ENCODE measurements around the gene DROSHA. TPM values are rescaled to one million over a fixed set of nuclear protein-coding genes. Genes with fewer than 3 reads are reported as not detected.

Gene DROSHA
- total RNA-seq, 1 experiment from 2014 or later, result 106 TPM

- no peak overlapping the region for H3K4ac ChIP-seq (ENCODE audit: low read depth, low read length)
- H3K4me3 Mint-ChIP-seq, result no peak overlapping the region
- H3K27ac ChIP-seq (ENCODE audit: insufficient read length, low read depth, low read length), result no peak overlapping the region
- H3K23me2 ChIP-seq (ENCODE audit: insufficient read length, low read depth, low read length, poor library complexity, severe bottlenecking), result no peaks in the 10 kb centered on the region
- H4K8ac ChIP-seq (replicated peaks; ENCODE audit: insufficient read length, low read depth, low read length), result no peak overlapping the region
- no peaks in the 10 kb centered on the region; the same call in 1 of the 2 replicates for H3K4me1 ChIP-seq (ENCODE audit: insufficient read depth, low read length)
- no peaks in the 10 kb centered on the region for H3K27me3 ChIP-seq (ENCODE audit: insufficient read depth, low read length)
- H3K4me1 Mint-ChIP-seq, result no peaks in the 10 kb centered on the region
- no peaks in the 10 kb centered on the region for H3K79me2 ChIP-seq (ENCODE audit: insufficient read depth, low read length)
- H2AK5ac ChIP-seq (ENCODE audit: insufficient read length, low read length), result no peak overlapping the region
- H3K9ac ChIP-seq (ENCODE audit: extremely low read depth, insufficient read length, low read length), result no peak overlapping the region
- no peaks in the 10 kb centered on the region for H4K20me1 ChIP-seq (ENCODE audit: control insufficient read depth, insufficient read depth, insufficient read length)
- H3K27ac Mint-ChIP-seq, result no peak overlapping the region; a peak in 1 of 7 replicates
- H3K36me3 Mint-ChIP-seq (ENCODE audit: insufficient read depth in 1 of 3, low read depth in 3 of 3), result peaks cover 5 to 43% (median 37%) of the 10 kb centered on the region in 3 experiments; a peak in 6 of 7 replicates
- no peak overlapping the region for H2AFZ ChIP-seq (ENCODE audit: low read length)
- no peak overlapping the region for H3K4me2 ChIP-seq (ENCODE audit: insufficient read depth, insufficient read length, low read length)
- no peaks in the 10 kb centered on the region for H3K9me3 ChIP-seq (ENCODE audit: control insufficient read depth, low read depth, low read length)
- H4K5ac ChIP-seq (ENCODE audit: insufficient read length, low read depth, low read length), result no peak overlapping the region
- H3K14ac ChIP-seq (ENCODE audit: insufficient read depth, low read length), result no peak overlapping the region
- no peak overlapping the region for H3K23ac ChIP-seq (ENCODE audit: insufficient read length, low read depth, low read length)
- H2BK5ac ChIP-seq (ENCODE audit: insufficient read length, low read length), result no peak overlapping the region
- no CpG with 5 or more reads among the region's 7 CpGs for WGBS (ENCODE audit: extremely low coverage, insufficient read length, low lambda C conversion rate)
- H3K56ac ChIP-seq (ENCODE audit: insufficient read length, low read depth, low read length), result no peak overlapping the region
- H4K91ac ChIP-seq (ENCODE audit: insufficient read length, low read depth, low read length), result no peak overlapping the region
- H3K79me1 ChIP-seq (ENCODE audit: insufficient read depth, low read depth, low read length, poor library complexity, severe bottlenecking), result no peaks in the 10 kb centered on the region
- no peak overlapping the region for H3K18ac ChIP-seq (ENCODE audit: insufficient read length, low read depth, low read length)
- TF ChIP-seq CTCF (conservative IDR thresholded peaks at IDR 0.05), result no peak
- no peaks in the 10 kb centered on the region for H3K9me3 Mint-ChIP-seq
- no peak overlapping the region for H2BK20ac ChIP-seq (ENCODE audit: low read depth, low read length, poor library complexity, severe bottlenecking)
- no peak for DNase-seq
- no peak overlapping the region for H2BK12ac ChIP-seq (ENCODE audit: insufficient read length, low read depth, low read length)
- no peaks in the 10 kb centered on the region for H3K27me3 Mint-ChIP-seq (ENCODE audit: low read depth)
- H2BK120ac ChIP-seq (ENCODE audit: low read depth, low read length, poor library complexity, severe bottlenecking), result no peak overlapping the region
- H2BK15ac ChIP-seq (ENCODE audit: low read depth, low read length), result no peak overlapping the region
- no peak overlapping the region for H3T11ph ChIP-seq (ENCODE audit: low read length)
These were observed 46.3 kb downstream of the DROSHA start for GRCh38 chr5:31485376-31486207.

Data from H9 (cell line).